IMR-90 (cell line): Measurements from ENCODE around the gene TTC31. TPM values are rescaled to one million over a fixed set of nuclear protein-coding genes. Genes with fewer than 3 reads are reported as not detected.

Source experiments
- ATAC-seq: fragments of 200-7000 bp; cut with Tn5 transposase; 2 replicates; pipeline ENCODE4 v1.9.1; 2020; ENCODE audit warnings: low read depth, mild to moderate bottlenecking, moderate library complexity
- BruUV-seq: library from RNA; stranded (reverse); fragments of 400-500 nt; replicated peaks from 2 replicates; lab custom pipeline; 2021; lab: Mats Ljungman, UMichigan
- CTCF ChIA-PET: fragments of 300-600 bp; formaldehyde crosslinking; extraction: SDS; loops from one replicate; lab custom pipeline; 2021; ENCODE audit warnings: antibody characterized with exemption; lab: Yijun Ruan, JAX
- POLR2A ChIA-PET: fragments of 300-600 bp; sonication (Branson Sonifier 250); formaldehyde crosslinking; loops from one replicate; lab custom pipeline; 2022; ENCODE audit warnings: antibody characterized with exemption; ENCODE audit not compliant: unreplicated experiment; lab: Charles Lee
- DNase-seq: peaks from one replicate; pipeline ENCODE4 v3.0.0; 2013
- H2AFZ ChIP-seq: replicated peaks from 2 replicates; pipeline ENCODE3; 2013; ENCODE audit warnings: low read length, mild to moderate bottlenecking; ENCODE audit not compliant: poor library complexity
- H2AK5ac ChIP-seq: 2 replicates; pipeline ENCODE4 v1.6.1; 2013; ENCODE audit warnings: low read depth, low read length, inconsistent platforms
- H2AK9ac ChIP-seq: replicated peaks from 2 replicates; pipeline ENCODE3; 2013; ENCODE audit warnings: mild to moderate bottlenecking, low read depth, low read length, moderate library complexity; ENCODE audit not compliant: poor library complexity
- H2BK120ac ChIP-seq: 2 replicates; pipeline ENCODE4 v1.6.1; 2013; ENCODE audit warnings: low read depth, low read length, inconsistent platforms
- H2BK15ac ChIP-seq: 3 replicates; pipeline ENCODE4 v1.6.1; 2013; ENCODE audit warnings: low read depth, low read length, inconsistent platforms
- H2BK20ac ChIP-seq: 2 replicates; pipeline ENCODE4 v1.6.1; 2013; ENCODE audit warnings: low read depth, mild to moderate bottlenecking, inconsistent platforms, low read length, moderate library complexity
- H2BK5ac ChIP-seq: 2 replicates; pipeline ENCODE4 v1.6.1; 2013; ENCODE audit warnings: mild to moderate bottlenecking, low read depth, low read length, inconsistent platforms; ENCODE audit not compliant: poor library complexity, severe bottlenecking
- H3K14ac ChIP-seq: replicated peaks from 2 replicates; pipeline ENCODE4 v1.6.1; 2013; ENCODE audit warnings: low read depth, low read length, inconsistent platforms
- H3K18ac ChIP-seq: 2 replicates; pipeline ENCODE4 v1.6.1; 2013; ENCODE audit warnings: low read depth, low read length, control low read depth
- H3K23ac ChIP-seq: 2 replicates; pipeline ENCODE4 v1.6.1; 2013; ENCODE audit warnings: low read depth, low read length, inconsistent platforms
- H3K27ac ChIP-seq: 2 replicates; pipeline ENCODE4 v1.5.1; 2013; ENCODE audit warnings: mild to moderate bottlenecking, control low read depth, low read length; ENCODE audit not compliant: insufficient read depth
- H3K27me3 ChIP-seq: 2 replicates; pipeline ENCODE4 v1.6.1; 2013; ENCODE audit warnings: low read length; ENCODE audit not compliant: control insufficient read depth, insufficient read depth
- H3K36me3 ChIP-seq: 2 replicates; pipeline ENCODE4 v1.6.1; 2013; ENCODE audit warnings: low read length, mixed read lengths; ENCODE audit not compliant: control insufficient read depth, insufficient read depth
- H3K4ac ChIP-seq: 2 replicates; pipeline ENCODE4 v1.6.1; 2013; ENCODE audit warnings: low read depth, low read length, inconsistent platforms
- H3K4me1 ChIP-seq: 2 replicates; pipeline ENCODE4 v1.6.1; 2013; ENCODE audit warnings: low read length, mixed read lengths; ENCODE audit not compliant: control insufficient read depth, insufficient read depth
- H3K4me2 ChIP-seq: 2 replicates; pipeline ENCODE4 v1.6.1; 2013; ENCODE audit warnings: low read depth, mild to moderate bottlenecking, control low read depth, low read length, moderate library complexity
- H3K4me3 ChIP-seq: 2 replicates; pipeline ENCODE4 v1.5.1; 2013; ENCODE audit warnings: low read depth, mild to moderate bottlenecking, control low read depth, low read length, moderate library complexity; ENCODE audit not compliant: insufficient read depth
- H3K56ac ChIP-seq: 2 replicates; pipeline ENCODE4 v1.6.1; 2013; ENCODE audit warnings: low read length, inconsistent platforms; ENCODE audit not compliant: insufficient read depth; ENCODE audit errors: extremely low read depth
- H3K79me1 ChIP-seq, 2 experiments: 2 replicates each; pipeline ENCODE4 v1.6.1; 2013; ENCODE audit warnings: low read length in 2 of 2, inconsistent platforms in 1 of 2, low read depth in 1 of 2
- H3K9ac ChIP-seq: 2 replicates; pipeline ENCODE4 v1.6.1; 2013; ENCODE audit warnings: low read depth, low read length, control low read depth
- H3K9me1 ChIP-seq: 2 replicates; pipeline ENCODE4 v1.6.1; 2013; ENCODE audit warnings: low read length, inconsistent platforms; ENCODE audit not compliant: insufficient read depth
- H3K9me3 ChIP-seq: 2 replicates; pipeline ENCODE4 v1.6.1; 2013; ENCODE audit warnings: low read length; ENCODE audit not compliant: control insufficient read depth, insufficient read depth
- H4K20me1 ChIP-seq: 2 replicates; pipeline ENCODE4 v1.6.1; 2013; ENCODE audit warnings: low read length, inconsistent platforms; ENCODE audit not compliant: insufficient read depth
- H4K5ac ChIP-seq: 2 replicates; pipeline ENCODE4 v1.6.1; 2013; ENCODE audit warnings: mild to moderate bottlenecking, low read depth, low read length, control low read depth
- H4K8ac ChIP-seq, 2 experiments: 2 replicates each; pipeline ENCODE4 v1.6.1; 2013; ENCODE audit warnings: low read depth in 2 of 2, low read length in 2 of 2, control low read depth in 1 of 2, inconsistent platforms in 1 of 2
- H4K91ac ChIP-seq: 2 replicates; pipeline ENCODE4 v1.6.1; 2013; ENCODE audit warnings: low read depth, low read length, inconsistent platforms; ENCODE audit not compliant: insufficient read depth
- MAZ ChIP-seq: IDR thresholded peaks from 2 replicates; pipeline ENCODE4 v1.6.1; 2012; ENCODE audit warnings: low read depth, mild to moderate bottlenecking, low read length, improper control_type of control experiment, moderate library complexity, borderline replicate concordance
- RCOR1 ChIP-seq: IDR thresholded peaks from 2 replicates; pipeline ENCODE4 v1.6.1; 2012; ENCODE audit warnings: mild to moderate bottlenecking, low read length, improper control_type of control experiment; ENCODE audit not compliant: insufficient replicate concordance
- USF2 ChIP-seq: fragments of 150-350 bp; IDR thresholded peaks from 2 replicates; pipeline ENCODE4 v1.6.1; 2017; ENCODE audit warnings: mild to moderate bottlenecking, antibody characterized with exemption, low read length, low read depth
- WGBS, 2 experiments: methylation state at CpG; one replicate each; pipeline versions ENCODE4 v1.1.5 to v1.1.7; 2013; ENCODE audit warnings: missing lambda C conversion rate in 2 of 2; ENCODE audit not compliant: insufficient read length in 1 of 2; ENCODE audit errors: extremely low coverage in 2 of 2; 5-methylcytosine and 5-hydroxymethylcytosine counted together
- dilution Hi-C: fragments of 300-500 bp; cut with HindIII; formaldehyde crosslinking; loops from one replicate; pipeline ENCODE4 v1.14.3; 2018; ENCODE audit warnings: low sequenced_read_pairs; ENCODE audit not compliant: unreplicated experiment
- in situ Hi-C: fragments of 300-500 bp; cut with MboI; formaldehyde crosslinking; loops from 3 replicates; pipeline ENCODE4 v1.14.3; 2019; ENCODE audit warnings: low sequenced_read_pairs, inconsistent platforms, mixed read lengths
- intact Hi-C: fragments of 100-400 bp; cut with micrococcal nuclease; formaldehyde crosslinking; loops from 2 replicates; pipeline ENCODE4 v1.10.0; 2022
- polyA plus RNA-seq, 3 experiments: library from polyadenylated mRNA; depleted of rRNA; stranded (reverse); fragments of >200 nt; gene quantifications; 2 replicates each; pipeline ENCODE4 v1.2.3, GENCODE V29; 2012; ENCODE audit warnings: low replicate concordance in 1 of 3
- total RNA-seq: library from RNA; depleted of rRNA; stranded (reverse); fragments of >200 nt; gene quantifications from 2 replicates; pipeline ENCODE4 v1.2.3, GENCODE V29; 2012

TTC31 gene
- total and polyA plus RNA-seq, 2 of the 4 experiments (the other 2 are of a cell fraction) = 6.3 to 18.8 TPM

DNA sequence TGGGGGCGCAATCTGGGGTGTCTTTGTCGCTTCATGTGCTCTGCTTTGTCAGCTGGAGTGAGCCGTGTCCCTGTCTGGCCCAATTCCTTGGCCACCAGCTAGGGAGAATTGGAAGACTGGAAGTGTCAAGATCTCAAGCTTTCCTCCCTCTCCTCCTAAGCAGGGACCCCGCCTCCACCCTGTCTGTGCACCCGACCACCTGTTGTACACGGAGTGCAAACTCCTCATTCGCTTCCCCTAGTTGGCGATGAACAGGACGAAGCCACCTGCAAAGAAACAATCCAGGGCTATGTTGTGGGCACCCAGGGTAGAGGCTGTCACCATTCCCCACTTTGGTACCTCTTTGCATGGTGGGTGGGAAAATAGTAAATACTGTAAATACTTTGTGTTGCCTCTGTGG, 44.9 kb downstream of the TTC31 start:
- Histone ChIP-seq H3K36me3 (peaks cover 31% of the 10 kb centered on the region), H2AFZ (no peak overlapping the region), H3K56ac (no peak overlapping the region), H3K79me1 (peaks cover 32 to 57% of the 10 kb centered on the region in 2 experiments), H3K18ac (no peak overlapping the region), H3K4me3 (no peak overlapping the region), H2AK5ac (no peak overlapping the region), H4K8ac (no peak overlapping the region), H4K5ac (no peak overlapping the region), H3K9me1 (peaks cover 19% of the 10 kb centered on the region), H3K4me1 (peaks cover 12% of the 10 kb centered on the region), H4K91ac (no peak overlapping the region), H4K20me1 (peaks cover 13% of the 10 kb centered on the region), H3K14ac (no peak overlapping the region), H2BK20ac (no peak overlapping the region), H2AK9ac (no peak overlapping the region), H3K9me3 (no peaks in the 10 kb centered on the region), H3K27me3 (peaks cover 5% of the 10 kb centered on the region; the same call in 1 of the 2 replicates), H2BK5ac (no peak overlapping the region), H3K4ac (no peak overlapping the region), H2BK15ac (no peak overlapping the region), H3K9ac (no peak overlapping the region), H3K4me2 (no peak overlapping the region), H3K23ac (no peak overlapping the region), H3K27ac (no peak overlapping the region), H2BK120ac (no peak overlapping the region)
- ChIA-PET POLR2A (no interaction called here), CTCF (no interaction called here)
- ATAC-seq (no peak), DNase-seq (no peak)
- WGBS, 2 experiments = 100% methylated on average over 1 of the region's 9 CpGs; no CpG with 5 or more reads in 1 of the 2 experiments
- dilution Hi-C loops = no loop called here
- intact Hi-C loops = loop anchor here (2.0 kb wide), 1 partner anchor 49 kb away; no protein-coding TSS in a partner anchor
- no peak for TF ChIP-seq RCOR1
- TF ChIP-seq MAZ = no peak
- no peak for TF ChIP-seq USF2
- in situ Hi-C loops = no loop called here
- no TSS peak for BruUV-seq
